GM19372 (cell line): ENCODE results near the gene SNAP29.

ENCODE experiments used
- ATAC-seq: cut with Tn5 transposase; IDR thresholded peaks from one replicate; pipeline ENCODE4 v1.9.1; 2021; ENCODE audit warnings: mild to moderate bottlenecking, low read depth, moderate library complexity; ENCODE audit not compliant: unreplicated experiment

The SNAP29 gene

DNA sequence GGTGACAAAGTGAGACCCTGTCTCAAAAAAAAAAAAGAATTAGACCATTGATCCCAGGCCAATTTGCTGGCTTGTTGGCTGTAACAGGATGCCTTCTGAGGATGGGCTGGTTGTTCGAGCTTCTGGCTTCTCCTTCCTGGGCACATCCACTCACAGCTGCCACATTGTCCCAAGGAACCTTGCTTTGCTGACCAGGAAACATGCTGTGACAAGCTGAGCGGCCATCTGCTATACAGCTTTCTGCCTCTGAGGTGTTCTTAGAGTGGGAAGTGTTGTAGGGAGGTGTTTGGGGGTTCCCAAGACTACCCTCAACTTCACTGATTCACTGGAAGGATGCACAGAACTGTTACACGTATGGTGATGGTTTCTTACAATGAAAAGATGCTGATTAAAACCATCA, 6.5 kb downstream of the SNAP29 start:
- ATAC-seq = no peak

GRCh38 chr22:20865875-20866445, 7.2 kb downstream of the SNAP29 start:
- ATAC-seq = no peak

- no peak for ATAC-seq
Observed at GRCh38 chr22:20866736-20867135, 7.9 kb downstream of the SNAP29 start.

DNA sequence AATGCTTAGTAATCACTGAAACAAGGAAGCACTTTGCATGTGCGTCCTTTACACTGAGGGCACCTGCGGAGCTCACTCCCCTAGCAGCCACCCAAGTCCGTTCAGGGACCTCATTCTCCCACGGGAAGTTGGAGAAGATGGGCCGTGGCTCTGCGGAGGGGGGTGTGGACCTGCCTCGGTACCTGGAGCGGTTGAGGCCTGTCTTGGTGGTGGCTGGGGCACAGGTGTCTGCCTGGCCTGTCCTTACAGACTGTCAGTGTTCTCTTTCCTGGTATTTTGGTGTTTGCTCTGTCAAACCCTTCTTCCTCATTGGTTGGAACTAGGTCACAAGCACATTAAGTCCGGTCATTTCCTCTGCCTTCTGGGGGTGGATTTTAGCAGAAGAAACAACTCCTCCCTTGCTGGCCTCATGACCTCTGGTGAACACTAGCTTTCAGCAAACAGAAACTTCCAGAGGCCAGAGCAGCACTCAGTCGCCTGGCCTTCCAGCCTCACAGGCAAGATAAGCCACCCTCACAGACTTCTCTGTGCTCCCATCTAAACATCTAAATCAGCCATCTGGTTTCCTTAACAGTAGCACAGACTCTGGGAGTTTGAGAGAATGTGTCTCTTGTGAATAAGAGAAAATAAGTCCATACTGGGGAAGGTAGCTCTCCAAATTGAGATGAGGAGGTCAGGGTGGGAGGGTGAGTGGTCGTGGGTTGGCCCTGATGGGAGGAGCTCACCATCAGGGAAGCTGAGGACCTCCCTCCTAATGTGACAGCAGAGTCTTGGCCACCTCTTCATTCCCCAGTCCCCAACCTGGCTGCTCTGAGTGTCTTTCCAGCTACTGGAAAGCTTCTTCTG, 8.6 kb downstream of the SNAP29 start:
- no peak for ATAC-seq

DNA sequence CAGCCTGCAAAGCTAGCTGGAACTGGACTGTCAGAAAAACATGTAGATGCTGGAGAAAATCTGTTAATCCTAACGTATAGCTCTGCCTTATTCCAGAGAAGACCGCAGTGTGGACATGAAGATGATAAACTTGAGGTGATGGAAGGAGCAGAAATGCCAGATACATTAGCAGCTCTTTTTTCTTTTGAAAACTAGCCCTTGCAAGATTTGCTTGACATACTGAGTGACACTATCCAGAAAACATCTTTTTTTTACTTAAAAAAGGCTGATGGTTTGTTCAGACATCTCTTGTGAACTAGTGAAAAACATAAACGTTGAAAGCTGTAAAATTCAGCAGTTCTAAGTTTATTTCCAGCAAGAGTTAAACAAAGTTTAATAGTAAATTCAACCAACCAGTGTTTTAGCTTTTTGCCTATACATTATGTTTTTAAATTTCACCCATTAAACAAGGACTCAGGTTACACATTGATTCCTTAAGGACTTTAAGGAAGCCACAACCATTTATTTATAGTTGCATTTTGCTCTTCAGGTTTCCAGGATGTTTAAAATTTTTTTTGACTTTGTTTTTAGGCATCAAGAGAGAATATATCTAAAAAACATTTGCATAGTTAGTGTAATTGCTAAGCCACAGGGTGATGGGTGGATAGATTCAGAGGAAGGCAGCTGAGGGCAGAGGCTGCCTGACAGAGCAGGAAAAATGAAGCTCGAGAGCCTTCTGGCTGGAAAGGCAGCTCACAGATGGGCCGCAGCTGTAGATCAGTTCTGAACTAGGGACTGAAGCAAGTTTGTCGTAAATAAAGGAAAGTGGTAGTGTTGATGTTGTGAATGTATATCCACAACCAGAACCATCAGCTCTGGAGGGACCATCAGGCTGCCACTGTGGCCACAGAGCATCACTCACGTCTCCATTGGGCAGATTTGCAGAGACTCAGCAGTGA, 9.5 kb downstream of the SNAP29 start:
- no peak for ATAC-seq

- ATAC-seq = no peak
Observed at GRCh38 chr22:20869234-20869633, 10.4 kb downstream of the SNAP29 start.

- ATAC-seq = no peak
Observed at GRCh38 chr22:20873214-20873613, 14.4 kb downstream of the SNAP29 start.

- no peak for ATAC-seq
Observed at GRCh38 chr22:20875296-20875695, 16.5 kb downstream of the SNAP29 start.

DNA sequence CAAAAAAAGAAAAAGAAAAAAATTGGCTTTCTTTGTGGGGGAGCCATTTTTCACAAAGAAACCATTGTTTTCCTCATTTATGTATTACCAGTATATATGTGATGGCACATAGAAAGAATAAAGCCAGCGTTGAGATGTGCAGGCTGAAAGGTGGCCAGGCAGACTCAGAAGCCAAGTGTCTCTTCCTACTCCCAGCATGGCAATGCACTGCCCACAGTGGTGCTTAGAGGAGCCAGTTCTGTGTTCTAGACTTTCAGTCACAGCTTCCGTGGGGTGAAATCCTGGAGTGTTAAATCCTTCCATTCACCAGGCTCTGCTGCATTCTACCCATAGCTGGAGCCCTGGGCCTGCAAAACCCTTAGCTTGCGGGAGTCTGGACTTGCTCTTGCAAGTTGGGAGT, 18.9 kb downstream of the SNAP29 start:
- ATAC-seq = no peak

DNA sequence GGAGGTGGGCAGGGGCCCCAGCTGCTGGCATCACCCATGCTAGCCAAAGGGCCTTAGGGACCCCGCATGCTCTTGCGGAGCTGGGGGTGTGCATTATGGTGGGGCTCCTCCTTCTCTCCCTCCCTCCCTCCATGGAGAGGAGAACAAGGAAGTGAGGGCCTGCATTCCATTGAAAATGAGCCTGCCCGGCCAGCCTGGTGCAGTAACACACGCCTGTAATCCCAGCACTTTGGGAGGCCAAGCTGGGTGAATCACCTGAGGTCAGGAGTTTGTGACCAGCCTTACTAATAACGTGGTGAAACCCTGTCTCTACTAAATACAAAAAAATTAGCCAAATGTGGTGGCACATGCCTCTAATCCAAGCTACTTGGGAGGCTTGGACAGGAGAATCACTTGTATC, 22.4 kb downstream of the SNAP29 start:
- no peak for ATAC-seq

DNA sequence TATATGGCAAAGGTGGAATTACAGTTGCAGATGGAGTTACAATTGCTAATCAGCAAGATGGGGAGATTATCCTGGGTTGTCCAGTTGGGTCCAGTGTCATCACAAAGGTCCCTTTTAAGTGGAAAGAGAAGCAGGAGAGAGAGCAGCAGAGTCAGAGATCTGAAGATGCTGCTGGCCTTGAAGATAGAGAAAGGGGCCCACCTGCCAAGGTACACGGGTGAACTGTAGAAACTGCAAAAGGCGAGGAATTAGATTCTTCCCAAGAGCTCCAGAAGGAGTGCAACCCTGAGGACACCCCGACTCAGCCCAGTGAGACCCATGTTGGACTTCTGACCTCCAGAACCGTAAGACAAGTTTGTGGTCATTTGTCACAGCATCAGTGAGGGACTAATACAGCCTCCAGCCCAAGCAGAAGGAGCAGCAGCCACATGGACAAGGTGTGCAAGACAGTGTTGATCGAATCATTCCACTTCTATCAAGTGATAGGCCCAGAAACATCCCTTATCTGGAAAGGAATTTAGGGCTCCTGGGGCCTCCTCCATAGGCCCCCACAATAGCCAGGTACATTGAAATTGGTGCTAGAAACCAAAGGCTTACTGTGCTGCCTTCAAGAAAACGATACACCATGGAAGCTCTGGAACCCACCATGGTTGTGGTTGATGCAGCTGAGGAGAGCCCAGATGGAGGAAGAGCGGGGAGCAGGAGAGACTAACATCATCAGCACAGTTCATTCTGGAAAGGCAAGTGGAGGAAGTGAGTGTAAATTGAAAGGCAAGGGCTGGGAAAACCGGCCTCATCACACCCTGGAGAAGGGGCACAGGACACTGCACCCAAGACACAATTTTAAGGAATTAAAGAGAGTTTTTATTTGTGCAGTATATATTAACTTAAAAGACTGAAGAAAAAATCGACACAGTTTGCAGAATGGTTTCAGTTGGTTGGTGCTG, 23.3 kb downstream of the SNAP29 start:
- ATAC-seq = no peak

DNA sequence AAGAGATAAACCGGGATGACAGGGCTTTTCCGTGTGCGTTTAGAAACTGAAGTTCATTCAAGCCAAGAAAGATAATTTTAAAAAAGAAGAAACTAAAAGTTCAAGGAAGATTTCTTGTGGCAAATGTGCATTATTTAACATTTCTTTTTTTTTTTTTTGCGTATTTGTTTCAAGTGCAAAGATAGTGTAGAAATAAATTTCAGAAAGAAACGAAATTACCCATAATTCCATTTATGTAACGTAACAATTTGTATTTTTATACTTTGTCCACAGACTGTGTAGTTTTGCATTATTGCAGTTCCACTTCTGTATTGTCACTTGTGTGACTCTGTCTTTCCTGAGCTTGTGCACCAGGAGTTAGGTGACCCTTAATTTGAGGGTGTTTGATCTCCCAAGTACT, 24.0 kb downstream of the SNAP29 start:
- no peak for ATAC-seq

- no peak for ATAC-seq
Observed at GRCh38 chr22:20884454-20884853, 25.6 kb downstream of the SNAP29 start.

- no peak for ATAC-seq
Observed at GRCh38 chr22:20885017-20885556, 26.3 kb downstream of the SNAP29 start.

DNA sequence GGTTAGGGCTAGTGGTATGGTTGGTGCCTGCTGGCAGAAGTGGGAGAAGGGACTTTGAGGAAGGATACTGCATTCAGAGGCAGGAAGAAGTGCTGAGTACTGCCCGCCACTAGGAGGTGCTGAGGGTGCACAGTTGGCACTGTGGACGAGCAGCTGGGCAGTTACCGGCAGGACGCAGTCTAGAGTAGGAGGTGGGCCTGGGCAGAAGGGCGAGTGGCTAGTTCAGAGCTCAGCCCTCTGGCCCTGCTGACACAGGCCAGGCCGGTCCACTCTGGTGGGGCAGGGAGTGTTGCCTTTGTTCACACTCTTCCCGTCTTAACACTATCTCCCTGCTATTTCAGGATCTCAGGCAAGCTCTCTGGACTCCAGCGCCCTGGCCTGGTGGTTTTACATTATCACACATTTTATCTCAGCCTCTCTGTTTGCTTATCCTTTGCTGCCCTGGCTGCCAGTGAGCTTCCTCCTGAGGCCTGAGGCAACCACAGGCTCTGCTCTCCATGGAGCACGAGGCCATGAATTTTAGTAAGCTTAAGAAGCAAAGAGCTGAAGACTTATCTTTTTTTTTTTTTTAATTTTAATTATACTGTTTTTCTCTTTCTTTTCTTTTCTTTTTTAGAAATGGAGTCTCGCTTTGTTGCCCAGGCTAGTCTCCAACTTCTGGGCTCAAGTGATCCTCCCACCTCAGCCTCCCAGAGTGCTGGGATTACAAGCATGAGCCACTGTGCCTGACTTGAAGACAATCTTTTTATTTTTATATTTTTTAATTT, 26.9 kb downstream of the SNAP29 start:
- ATAC-seq = no peak

DNA sequence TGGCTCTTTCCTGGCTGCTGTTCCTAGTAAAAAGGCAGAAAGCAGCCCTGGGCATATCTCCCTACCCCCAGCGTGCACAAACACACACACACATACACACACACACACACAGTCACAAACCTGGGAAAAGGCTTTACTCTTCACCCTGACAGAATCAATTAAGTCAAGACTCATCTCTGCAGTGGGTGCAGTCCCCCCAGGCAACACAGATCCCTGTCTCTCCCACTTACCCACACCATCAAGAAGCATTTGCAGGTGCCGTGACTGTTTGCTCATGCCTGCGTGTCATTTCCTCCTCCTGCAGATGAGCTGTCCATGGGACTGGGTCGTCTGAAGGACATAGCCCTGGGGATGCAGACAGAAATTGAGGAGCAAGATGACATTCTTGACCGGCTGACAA, 28.6 kb downstream of the SNAP29 start:
- ATAC-seq = no peak

DNA sequence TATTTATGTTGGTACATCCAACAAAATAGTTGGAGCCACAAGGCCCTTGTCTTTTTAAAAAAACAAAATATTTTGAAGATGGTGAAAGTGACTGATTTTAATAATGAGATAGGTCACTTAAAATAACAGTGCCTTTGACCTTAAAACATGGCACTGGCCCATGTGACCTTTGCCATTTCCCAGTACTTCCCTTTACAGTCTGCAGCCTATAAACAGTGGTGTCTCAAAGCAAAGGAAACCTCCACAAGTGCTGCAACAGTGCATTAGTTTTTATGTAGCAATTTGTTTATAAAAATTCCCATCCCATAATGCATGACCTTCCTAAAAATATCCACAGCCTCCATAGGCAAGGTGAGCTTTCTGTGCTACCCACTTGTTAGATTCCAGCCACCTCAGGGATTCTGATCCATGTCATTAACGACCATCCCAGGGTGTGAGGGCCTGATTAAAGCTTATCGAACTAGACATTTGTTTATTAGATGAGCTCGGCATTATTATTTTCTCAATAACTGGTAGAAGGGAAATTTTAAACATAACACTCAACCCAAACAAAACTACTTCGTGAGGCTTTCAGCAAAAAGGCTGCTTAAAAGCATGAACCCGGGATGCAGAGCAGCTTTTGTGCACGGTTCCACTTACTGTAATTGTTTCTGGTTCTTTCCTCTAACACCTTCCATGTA, 30.4 kb downstream of the SNAP29 start:
- no peak for ATAC-seq

- no peak for ATAC-seq
Observed at GRCh38 chr22:20889904-20890540, 31.2 kb downstream of the SNAP29 start.
